Dedifferentiated amniotic fluid mesenchymal stem cell (primary cell): ENCODE results near the gene RNF213.
"Not testable (repeated sequence)": the region's sequence is repeated elsewhere in the genome, so short reads cannot be mapped to it uniquely, and the experiment has no call there.

Experiments used
- DNase-seq: peaks from one replicate; pipeline ENCODE4 v3.0.0-alpha.2; 2016; ENCODE audit errors: extremely low spot score

Gene RNF213

DNA sequence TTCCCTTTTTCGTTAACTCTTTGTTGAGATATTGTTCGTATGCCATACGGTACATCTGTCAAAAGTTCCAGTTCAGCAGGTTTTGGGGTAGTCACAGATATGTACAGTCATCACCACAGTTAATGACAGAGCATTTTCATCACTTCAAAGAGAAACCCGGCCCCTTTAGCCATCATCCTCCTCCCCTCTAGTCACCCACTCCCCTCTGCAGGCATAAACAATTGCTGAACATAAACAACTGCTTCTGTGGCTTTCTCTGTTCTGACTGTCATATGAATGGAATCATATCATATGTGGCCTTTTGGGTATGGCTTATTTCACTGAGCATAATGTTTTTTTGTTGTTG is 59.3 kb downstream of the RNF213 start:
- no peak for DNase-seq

- no peak for DNase-seq
Observed at GRCh38 chr17:80320496-80320895, 59.8 kb downstream of the RNF213 start.

GRCh38 chr17:80322864-80323263 is 62.2 kb downstream of the RNF213 start:
- DNase-seq, result no peak

GRCh38 chr17:80323982-80324381 is 63.3 kb downstream of the RNF213 start:
- DNase-seq, result no peak

DNA sequence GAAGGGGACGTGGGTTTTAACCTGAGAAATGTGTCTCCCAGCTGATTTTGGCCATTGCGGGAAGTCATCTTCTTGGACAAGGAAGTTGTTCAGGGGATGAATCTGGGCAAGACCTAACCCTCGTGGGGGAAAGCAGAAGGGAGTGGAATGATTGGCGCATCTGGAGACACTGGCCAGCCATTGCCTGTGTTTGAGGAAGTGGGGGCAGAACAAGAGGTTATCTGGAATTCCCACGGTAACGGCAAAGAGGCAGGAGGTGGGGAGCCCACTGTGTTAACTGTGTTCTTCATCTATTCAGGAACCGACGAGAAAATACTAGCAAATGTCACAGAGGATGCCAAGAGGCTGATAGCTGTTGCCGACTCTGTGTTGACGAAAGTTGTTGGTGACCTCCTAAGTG is 66.9 kb downstream of the RNF213 start:
- DNase-seq, result no peak

DNA sequence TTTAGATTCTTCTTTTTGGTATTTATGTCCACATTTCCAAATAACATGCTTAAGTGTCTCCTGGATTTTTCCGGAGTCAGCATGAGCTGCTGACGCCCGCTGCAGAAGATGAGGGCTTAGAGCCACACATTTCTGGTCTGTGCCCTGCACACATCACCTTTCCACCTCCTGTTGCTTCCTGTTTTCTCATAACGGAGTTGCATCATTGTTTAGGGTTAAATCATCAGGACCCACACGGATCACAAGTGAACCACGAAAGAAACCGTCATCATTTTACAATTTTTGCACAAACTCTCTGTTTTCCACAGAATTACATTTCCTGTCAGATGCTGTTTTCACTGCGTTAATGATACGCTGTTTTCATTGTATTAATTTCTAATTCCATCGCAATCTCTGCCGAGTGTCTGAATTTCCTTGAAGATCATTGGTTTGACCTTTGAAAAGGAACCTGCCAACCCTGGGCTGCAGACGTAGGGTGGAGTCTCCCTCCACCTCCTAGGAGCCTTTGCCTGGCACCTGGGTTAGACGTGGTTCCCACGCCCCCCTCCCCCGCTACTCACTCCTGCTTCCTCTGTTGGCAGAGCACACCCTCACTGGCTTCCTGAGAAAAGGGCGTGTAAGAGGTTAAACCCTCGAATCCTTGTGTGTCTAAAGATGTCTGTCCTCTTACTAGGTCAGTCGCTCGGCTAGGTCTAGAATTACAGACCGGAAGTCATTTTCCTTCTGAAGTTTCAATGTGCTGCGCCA is 68.2 kb downstream of the RNF213 start:
- no peak for DNase-seq

GRCh38 chr17:80329421-80329820 is 68.8 kb downstream of the RNF213 start:
- not testable (repeated sequence) for DNase-seq

- DNase-seq, result no peak
Observed at GRCh38 chr17:80330276-80330675, 69.6 kb downstream of the RNF213 start.

- not testable (repeated sequence) for DNase-seq
Observed at GRCh38 chr17:80330938-80331337, 70.3 kb downstream of the RNF213 start.

- DNase-seq, result no peak
Observed at GRCh38 chr17:80331820-80332219, 71.2 kb downstream of the RNF213 start.

GRCh38 chr17:80337195-80337895 is 76.7 kb downstream of the RNF213 start:
- no peak for DNase-seq

GRCh38 chr17:80339118-80339517 is 78.5 kb downstream of the RNF213 start:
- no peak for DNase-seq

GRCh38 chr17:80339731-80340456 is 79.2 kb downstream of the RNF213 start:
- no peak for DNase-seq

DNA sequence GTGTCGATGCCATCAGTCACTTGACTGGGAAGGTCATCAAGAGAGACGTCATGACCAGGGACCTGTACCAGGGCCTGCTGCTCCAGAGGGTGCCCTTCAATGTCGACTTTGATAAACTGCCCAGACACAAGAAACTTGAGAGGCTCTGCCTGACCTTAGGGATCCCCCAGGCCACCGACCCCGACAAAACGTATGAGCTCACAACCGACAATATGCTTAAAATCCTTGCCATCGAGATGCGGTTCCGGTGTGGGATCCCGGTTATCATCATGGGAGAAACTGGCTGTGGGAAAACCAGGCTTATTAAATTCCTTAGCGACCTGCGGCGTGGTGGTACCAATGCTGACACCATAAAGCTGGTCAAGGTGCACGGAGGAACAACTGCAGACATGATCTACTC is 84.7 kb downstream of the RNF213 start:
- DNase-seq, result no peak

- no peak for DNase-seq
Observed at GRCh38 chr17:80345841-80346497, 85.3 kb downstream of the RNF213 start.

- no peak for DNase-seq
Observed at GRCh38 chr17:80346498-80347275, 86.0 kb downstream of the RNF213 start.

DNA sequence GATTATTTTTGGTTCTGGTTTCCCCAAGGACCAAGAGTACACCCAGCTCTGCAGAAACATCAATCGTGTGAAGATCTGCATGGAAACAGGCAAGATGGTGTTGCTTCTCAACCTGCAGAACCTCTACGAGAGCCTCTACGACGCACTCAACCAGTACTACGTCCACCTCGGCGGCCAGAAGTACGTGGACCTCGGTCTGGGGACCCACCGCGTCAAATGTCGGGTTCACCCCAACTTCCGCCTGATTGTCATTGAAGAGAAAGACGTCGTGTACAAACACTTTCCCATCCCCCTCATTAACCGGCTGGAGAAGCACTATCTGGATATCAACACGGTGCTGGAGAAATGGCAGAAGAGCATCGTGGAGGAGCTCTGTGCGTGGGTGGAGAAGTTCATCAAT is 86.9 kb downstream of the RNF213 start:
- no peak for DNase-seq

GRCh38 chr17:80347948-80348351 is 87.3 kb downstream of the RNF213 start:
- no peak for DNase-seq

DNA sequence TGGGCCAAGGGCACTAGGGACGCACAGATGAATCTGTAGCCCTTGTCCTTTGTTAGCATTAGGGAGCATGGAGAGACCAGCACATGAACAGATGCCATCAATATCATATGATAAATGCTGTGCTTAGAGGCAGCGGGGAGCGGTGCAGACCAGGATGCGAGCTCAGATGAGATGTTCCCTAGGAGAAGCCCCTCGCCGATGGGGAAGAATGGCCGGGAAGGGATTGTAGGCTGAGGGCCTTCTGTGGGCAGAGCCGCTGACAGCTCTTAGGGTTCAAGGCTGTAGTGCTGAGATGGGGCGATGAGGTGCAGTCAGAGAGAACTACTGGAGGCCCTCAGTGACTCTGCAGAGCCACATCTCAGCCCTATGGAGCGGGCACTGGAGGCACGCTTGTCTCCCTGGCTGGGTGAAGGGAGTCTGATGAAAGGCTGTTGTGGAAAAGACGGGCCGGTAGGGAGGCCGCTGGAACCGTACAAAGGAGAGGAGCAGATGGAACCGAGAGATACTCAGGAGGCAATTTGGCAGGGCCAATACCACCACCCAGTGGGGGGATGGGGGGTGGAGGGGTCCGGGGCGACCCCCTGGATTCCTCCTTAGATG is 88.0 kb downstream of the RNF213 start:
- DNase-seq, result no peak

GRCh38 chr17:80349151-80349651 is 88.5 kb downstream of the RNF213 start:
- DNase-seq, result no peak

GRCh38 chr17:80349751-80350150 is 89.1 kb downstream of the RNF213 start:
- DNase-seq, result no peak
